CD4-positive, alpha-beta T cell treated with Interleukin-17A for 4 hours (primary cell): ENCODE data around the gene OR51B2.
"Not testable (repeated sequence)": the region's sequence is repeated elsewhere in the genome, so short reads cannot be mapped to it uniquely, and the experiment has no call there.

ENCODE experiments used
- DNase-seq: peaks from one replicate; pipeline ENCODE4 v3.0.0-alpha.2; 2020; ENCODE audit warnings: mixed read lengths

OR51B2 gene

GRCh38 chr11:5324197-5324596 lies at the start of gene OR51B2:
Gene OR51B2, minus strand, starts transcription at chr11:5324297. Its CDS starts 0 bp downstream, at chr11:5324297.
- no peak for DNase-seq

- DNase-seq, result no peak
Observed at GRCh38 chr11:5369789-5370188, 45.7 kb upstream of the OR51B2 start.

GRCh38 chr11:5368502-5369043 lies 44.5 kb upstream of the OR51B2 start:
- DNase-seq, result no peak

DNA sequence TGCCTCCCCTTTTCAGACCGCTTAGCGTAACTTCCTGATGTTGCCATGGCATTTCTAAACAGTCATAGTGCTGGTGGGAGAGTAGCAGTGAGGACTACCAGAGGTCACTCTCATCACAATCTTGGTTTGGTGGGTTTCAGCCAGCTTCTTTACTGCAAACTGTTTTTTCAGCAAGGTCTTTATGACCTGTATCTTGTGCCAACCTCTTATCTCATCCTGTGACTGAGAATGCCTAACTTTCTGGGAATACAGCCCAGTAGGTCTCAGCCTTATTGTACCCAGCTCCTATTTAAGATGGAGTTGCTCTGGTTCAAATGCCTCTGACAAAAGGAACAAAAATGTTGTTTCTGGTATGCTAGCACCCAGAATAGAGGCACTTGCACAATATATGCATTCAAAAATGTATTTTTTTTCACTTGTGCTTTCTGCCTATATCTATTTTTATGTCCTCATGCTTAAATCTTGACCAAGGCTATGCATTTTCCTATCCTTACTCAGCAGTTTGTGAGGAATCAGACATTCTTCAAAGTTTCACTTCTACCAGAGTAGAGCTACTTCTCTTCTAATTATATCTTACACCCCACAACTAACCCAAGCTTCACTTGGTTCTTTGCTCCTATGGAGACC lies 43.5 kb upstream of the OR51B2 start:
- DNase-seq, result no peak

DNA sequence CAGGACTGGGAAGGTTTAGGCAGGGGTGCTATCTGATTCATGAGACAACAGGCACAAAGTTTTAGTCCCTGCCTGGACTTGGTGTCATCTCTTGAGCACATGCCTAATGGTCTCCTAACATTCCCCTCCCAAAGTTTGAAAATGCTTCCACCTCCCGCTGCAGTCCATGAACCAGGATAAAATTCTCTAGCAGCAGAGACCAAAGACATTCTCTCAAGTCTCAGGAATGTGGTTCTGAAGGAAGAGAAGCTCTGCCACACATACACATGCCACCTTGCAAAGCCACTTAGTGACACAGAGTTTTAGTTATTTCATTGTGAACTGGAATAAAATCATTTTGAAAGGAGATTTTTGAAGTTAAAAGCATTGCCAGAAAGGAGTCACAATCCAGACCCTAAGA lies 42.8 kb upstream of the OR51B2 start:
- DNase-seq, result no peak

DNA sequence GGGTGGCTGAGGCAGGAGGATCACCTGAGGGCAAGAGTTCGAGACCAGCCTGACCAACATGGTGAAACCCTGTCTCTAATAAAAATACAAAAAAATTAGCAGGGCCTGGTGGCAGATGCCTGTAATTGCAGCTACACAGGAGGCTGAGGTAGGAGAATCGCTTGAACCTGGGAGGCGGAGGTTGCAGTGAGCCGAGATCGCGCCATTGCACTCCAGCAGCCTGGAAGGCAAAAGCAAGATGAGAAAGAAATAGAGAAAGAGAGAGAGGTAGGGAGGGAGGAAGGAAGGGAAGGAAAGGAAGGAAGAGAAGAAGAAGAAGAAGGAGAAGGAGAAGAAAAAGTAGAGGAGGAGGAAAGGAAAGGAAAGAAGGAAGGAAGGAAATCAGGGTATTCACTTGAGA lies 42.3 kb upstream of the OR51B2 start:
- not testable (repeated sequence) for DNase-seq

DNA sequence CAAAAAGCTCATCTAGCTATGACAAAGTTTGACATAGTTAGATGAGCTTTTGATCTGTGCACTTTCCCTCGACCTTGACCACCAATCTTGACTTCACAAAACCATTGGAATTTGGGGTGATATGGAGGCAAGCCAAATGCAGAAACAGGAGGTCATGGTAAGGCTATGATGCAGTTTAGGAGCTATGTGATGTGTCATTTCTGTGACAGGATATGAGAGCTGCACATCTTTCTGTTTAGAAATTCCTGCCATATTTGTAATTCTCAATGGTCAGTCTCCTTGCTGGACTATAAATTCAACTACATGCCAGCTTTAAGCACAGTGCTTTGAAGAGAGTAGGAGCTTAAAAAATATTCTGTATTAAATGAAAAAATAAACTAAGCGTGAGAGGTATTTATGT lies 40.1 kb upstream of the OR51B2 start:
- no peak for DNase-seq

DNA sequence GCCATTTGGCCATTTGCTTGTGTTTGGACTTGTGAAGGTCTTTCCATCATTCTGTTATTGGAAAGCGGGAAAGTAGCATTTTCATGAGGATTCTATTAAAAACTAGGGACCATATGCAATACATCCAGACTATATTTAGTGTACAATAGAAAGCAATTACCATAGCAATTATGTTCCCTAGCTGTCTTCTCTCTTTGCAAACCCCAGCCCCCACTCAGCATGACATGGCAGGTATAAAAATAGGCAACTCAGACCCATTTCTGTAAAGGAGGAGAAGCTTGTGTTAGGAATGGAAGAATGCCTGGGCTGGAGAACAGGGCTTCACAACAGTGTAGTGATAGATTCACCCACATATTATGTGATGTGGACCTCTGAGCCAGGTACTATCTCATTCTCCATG lies 39.6 kb upstream of the OR51B2 start:
- DNase-seq, result no peak

GRCh38 chr11:5362017-5362625 lies 38.0 kb upstream of the OR51B2 start:
- no peak for DNase-seq

DNA sequence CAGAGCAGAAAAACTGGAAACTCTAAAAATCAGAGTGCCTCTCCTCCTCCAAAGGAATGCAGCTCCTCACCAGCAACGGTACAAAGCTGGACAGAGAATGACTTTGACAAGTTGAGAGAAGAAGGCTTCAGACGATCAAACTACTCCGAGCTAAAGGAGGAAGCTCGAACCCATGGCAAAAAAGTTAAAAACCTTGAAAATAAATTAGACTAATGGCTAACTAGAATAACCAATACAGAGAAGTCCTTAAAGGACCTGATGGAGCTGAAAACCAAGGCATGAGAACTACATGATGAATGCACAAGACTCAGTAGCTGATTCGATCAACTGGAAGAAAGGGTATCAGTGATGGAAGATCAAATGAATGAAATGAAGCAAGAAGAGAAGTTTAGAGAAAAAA lies 31.9 kb upstream of the OR51B2 start:
- not testable (repeated sequence) for DNase-seq

DNA sequence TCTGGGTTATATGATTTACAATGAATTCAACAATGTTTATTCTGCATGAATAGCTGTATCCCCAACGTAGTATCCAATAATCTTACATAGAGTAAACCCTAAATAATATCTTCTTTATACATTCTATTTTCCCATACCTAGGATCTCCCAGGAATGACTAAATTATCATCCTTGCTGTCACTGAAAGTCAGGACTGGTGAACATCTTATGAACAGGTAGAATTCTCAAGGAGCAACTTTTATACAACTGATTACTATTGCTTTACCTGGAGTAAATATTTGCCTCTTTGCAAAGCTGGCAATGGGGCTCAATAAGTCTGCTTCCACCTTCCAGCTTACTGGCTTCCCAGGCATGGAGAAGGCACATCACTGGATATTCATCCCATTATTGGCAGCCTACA lies 27.1 kb upstream of the OR51B2 start, which contains the start of gene OR51B6:
Gene OR51B6 (plus strand): TSS at position 301 of the 400 bp plus-strand sequence. CDS start 0 bp downstream, at position 301.
- DNase-seq, result no peak

GRCh38 chr11:5349550-5349949 lies 25.5 kb upstream of the OR51B2 start:
- DNase-seq, result no peak

GRCh38 chr11:5348551-5349194 lies 24.6 kb upstream of the OR51B2 start:
- DNase-seq, result no peak

- no peak for DNase-seq
Observed at GRCh38 chr11:5345831-5346230, 21.7 kb upstream of the OR51B2 start.

- DNase-seq, result no peak
Observed at GRCh38 chr11:5343474-5344335, 19.6 kb upstream of the OR51B2 start, which contains the start of gene OR51B5. Gene OR51B5, minus strand, starts transcription at chr11:5343524. Its CDS starts 0 bp downstream, at chr11:5343524.

DNA sequence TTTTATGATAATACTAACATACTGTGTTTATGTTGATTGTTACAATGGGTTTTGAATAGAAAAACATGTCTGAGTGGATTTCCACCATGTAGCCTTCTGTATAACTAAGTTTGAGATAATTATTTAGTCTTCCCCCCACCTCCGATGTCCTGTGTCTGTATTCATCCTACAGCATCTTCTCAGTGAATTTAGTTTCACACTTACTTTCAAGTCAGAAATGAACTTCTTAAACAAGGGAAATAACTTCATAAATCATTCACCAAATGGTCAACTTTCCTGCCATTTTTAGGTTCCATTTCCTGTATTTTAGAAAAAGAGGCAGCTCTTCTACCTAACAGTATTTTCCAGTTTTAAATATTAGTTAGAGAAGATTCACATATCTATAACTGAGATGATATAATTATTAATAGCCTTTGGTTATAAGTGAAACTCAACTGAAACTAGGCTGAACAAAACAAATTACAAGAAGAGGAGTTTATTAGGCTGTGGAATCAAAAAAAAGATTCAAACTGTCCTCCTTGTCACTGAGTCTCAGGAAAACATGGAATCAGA lies 15.8 kb upstream of the OR51B2 start:
- no peak for DNase-seq

DNA sequence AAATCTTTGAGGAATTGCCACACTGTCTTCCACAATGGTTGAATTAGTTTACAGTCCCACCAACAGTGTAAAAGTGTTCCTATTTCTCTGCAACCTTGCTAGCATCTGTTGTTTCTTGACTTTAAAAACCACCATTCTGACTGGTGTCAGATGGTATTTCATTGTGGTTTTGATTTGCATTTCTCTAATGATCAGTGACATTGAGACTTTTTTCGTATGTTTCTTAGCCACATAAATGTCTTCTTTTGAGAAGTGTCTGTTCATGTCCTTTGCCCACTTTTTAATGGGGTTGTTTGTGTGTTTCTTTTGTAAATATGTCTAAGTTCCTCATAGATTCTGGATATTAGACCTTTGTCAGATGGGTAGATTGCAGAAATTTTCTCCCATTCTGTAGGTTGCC lies 13.2 kb upstream of the OR51B2 start:
- DNase-seq, result not testable (repeated sequence)

- DNase-seq, result no peak
Observed at GRCh38 chr11:5336331-5336730, 12.2 kb upstream of the OR51B2 start.

DNA sequence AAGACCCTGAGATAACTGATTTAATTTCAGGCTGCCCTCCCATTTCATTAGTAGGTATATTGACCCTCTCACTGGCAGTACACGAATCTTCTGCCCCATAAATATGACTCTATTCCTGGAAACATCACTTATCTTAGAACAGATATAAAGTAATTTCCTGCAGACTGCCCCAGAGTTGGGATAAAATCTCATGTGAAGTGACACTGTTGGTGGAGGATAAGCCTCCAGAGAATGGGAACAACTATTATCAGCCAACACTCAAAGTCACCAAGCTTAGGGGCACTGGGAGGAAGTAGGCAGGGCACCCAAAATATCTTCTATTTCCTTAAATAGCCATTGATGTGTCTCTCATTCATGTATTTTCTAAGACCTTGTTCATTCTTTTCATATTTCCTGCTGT lies 11.1 kb upstream of the OR51B2 start:
- DNase-seq, result no peak

- DNase-seq, result no peak
Observed at GRCh38 chr11:5317292-5317691, 6.8 kb downstream of the OR51B2 start.

- DNase-seq, result not testable (repeated sequence)
Observed at GRCh38 chr11:5313326-5314023, 10.6 kb downstream of the OR51B2 start.

DNA sequence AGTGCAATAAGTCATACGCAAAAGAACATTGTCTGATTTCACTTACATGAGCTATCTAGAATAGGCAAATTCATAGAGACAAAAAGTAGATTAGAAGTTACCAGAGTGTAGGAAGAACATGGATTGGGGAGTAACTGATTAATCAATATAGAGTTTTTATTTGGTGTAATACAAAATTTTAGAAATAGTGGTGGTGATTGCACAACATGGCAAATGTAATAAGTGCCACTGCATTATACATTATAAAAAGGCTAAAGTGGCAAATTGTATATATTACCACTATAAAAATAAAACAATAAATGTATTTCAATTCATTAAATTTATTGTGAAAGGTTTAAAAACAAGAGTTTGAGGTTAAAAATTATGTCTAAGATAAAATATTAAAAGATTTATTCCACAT lies 13.7 kb downstream of the OR51B2 start:
- DNase-seq, result no peak
